K562 (cell line): ENCODE results near the gene UBE2E1.

ENCODE experiments used
- EZH2 ChIP-seq: IDR thresholded peaks from 2 replicates; pipeline ENCODE4 v1.6.1; 2012; ENCODE audit warnings: low read depth, mild to moderate bottlenecking, inconsistent platforms, low read length, borderline replicate concordance
- USF2 ChIP-seq: sonication (generic); formaldehyde crosslinking; IDR thresholded peaks from 2 replicates; pipeline ENCODE4 v1.5.0; 2020; ENCODE audit warnings: missing genetic modification reagents
- ZNF518B ChIP-seq: fragments of 250-450 bp; sonication (Bioruptor Pico); IDR thresholded peaks from 2 replicates; pipeline ENCODE4 v1.5.0; 2021; ENCODE audit warnings: mild to moderate bottlenecking, moderate library complexity

- TF ChIP-seq USF2 (CRISPR knock-in tag) (no peak), ZNF518B (CRISPR knock-in tag) (no peak), EZH2 (no peak)
Observed at GRCh38 chr3:23895181-23895580, 89.4 kb downstream of the UBE2E1 start.
